NCI-H2107 (cell line): Measurements from ENCODE around the gene MROH8.
A peak's percentile ranks its signal among the peaks of the same experiment; 100 is the strongest.
"Not testable (repeated sequence)": the region's sequence is repeated elsewhere in the genome, so short reads cannot be mapped to it uniquely, and the experiment has no call there.

Experiments
- DNase-seq: peaks from one replicate; lab custom pipeline; 2025; lab: John Stamatoyannopoulos, UW

The MROH8 gene

GRCh38 chr20:37154684-37155298 is 24.6 kb downstream of the MROH8 start:
- no peak for DNase-seq

DNA sequence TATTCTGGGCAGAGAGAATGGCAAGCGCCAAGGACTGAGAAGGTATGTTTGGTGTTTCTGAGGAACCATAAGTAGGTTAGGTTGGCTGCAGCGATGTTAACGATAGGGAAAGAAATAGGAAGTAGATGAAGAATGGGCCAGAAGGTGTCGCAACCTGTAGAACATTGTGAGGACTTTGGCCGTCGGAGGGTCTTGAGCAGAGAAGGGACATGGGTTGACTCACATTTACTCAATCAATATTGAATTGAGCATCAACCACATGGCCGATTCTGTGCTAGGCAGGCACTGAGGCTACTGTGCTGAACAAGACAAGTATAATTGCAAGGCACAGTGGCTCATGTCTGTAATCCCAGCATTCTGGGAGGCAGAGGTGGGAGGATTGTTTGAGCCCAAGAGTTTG is 27.1 kb downstream of the MROH8 start:
- DNase-seq: no peak

GRCh38 chr20:37151529-37151928 is 27.8 kb downstream of the MROH8 start:
- no peak for DNase-seq

GRCh38 chr20:37150864-37151263 is 28.5 kb downstream of the MROH8 start:
- not testable (repeated sequence) for DNase-seq

DNA sequence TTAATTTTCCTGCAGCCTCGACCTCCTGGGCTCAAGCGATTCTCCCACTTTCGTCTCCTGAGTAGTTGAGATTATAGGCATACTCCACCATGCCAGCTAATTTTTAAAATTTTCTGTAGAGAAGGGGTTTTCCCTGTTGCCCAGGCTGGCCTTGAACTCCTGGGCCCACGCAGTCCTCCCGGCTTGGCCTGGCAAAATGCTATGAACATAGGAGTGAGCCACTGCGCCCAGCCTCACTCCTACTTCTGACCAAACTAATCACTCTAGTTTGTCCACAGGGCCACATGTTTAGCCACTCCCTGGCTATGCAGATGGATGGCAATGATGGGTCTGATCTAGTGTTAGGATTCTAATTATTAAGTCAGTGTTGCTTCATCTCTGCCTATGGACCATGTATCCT is 32.1 kb downstream of the MROH8 start:
- no peak for DNase-seq

DNA sequence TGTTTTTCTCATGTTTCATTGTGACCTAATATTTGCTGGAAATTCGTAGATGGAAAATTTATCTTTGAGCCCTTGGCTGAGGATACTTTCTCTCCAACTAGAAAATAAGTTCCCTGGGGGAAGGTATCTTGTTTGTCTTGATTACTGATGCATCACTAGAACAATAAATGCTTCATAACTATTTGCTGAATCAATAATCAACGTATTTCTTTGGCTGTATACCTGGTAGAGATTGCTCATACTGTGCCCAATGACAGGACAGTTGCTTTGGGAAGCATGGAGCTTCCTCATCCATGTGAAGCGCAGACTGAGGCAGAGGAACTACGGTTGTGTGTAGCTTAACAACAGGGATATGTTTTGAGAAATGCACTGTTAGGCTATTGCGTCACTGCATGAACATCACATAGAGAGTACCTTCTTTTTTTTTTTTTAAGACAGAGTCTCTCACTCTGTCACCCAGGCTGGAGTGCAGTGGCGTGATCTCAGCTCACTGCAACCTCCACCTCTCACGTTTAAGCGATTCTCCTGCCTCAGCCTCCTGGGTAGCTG is 34.4 kb downstream of the MROH8 start:
- DNase-seq: no peak

- DNase-seq: no peak
Measured at GRCh38 chr20:37142708-37143107, 36.6 kb downstream of the MROH8 start.

DNA sequence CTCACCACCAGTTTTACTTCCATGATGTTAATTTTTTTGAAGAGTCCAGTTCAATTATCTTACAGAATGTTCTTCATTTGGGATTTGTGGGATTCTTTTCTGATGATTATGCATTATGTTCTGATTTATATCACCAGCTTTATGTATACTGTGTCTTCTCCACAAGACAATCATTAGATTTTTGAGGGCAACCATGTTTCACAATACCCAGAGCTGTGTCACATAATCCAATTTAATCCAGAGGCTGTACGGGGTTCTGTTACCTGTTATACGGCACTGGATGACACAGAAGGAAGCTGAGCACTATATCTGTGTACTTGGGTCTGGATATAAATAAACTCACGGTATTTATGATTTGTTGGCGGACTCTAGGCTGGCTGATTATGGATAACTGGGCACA is 41.8 kb downstream of the MROH8 start:
- no peak for DNase-seq

DNA sequence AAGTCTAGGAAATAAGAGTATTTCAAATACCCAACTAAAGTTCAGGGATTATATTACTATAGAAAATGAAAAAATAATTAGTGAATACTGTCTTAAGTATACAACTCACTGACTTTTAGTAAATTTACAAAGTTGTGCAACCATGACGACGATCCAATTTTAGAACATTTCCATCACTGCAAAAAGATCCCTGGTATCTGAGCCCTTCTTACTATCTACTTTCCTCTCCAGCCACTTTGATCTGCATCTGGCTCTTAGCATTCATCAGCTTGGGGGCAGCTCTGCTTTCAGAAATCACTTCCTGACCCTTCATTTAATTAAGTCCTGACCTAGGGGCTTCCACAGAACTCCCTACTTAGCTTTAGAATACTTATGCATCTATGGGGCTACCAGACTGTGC is 45.4 kb downstream of the MROH8 start:
- DNase-seq: no peak

DNA sequence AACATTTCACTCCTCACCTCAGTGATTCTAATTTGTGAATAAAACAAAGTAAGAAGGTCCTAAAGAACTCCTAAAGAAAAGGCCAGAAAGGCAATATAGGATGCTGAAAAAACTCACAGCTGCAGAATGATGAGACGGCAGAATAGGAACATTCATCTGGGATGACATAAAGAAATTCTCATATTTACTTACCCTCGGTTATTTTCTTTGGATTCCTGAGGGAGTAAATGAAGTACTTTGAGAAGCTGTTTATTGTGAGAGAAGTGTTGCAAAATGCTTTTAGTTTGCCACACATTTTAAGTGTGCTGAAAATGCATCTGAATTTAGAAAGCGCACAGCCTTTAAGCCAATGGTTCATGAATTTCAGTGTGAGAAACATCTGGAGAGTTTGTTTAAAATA is 47.9 kb downstream of the MROH8 start:
- no peak for DNase-seq

GRCh38 chr20:37128803-37129202 is 50.5 kb downstream of the MROH8 start:
- no peak for DNase-seq

DNA sequence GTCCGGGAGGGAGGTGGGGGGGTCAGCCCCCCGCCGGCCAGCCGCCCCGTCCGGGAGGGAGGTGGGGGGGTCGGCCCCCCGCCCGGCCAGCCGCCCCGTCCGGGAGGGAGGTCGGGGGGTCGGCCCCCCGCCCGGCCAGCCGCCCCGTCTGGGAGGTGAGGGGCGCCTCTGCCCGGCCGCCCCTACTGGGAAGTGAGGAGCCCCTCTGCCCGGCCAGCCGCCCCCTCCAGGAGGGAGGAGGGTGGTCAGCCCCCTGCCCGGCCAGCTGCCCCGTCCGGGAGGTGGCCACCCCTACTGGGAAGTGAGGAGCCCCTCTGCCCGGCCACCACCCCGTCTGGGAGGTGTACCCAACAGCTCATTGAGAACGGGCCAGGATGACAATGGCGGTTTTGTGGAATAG is 53.1 kb downstream of the MROH8 start:
- not testable (repeated sequence) for DNase-seq

DNA sequence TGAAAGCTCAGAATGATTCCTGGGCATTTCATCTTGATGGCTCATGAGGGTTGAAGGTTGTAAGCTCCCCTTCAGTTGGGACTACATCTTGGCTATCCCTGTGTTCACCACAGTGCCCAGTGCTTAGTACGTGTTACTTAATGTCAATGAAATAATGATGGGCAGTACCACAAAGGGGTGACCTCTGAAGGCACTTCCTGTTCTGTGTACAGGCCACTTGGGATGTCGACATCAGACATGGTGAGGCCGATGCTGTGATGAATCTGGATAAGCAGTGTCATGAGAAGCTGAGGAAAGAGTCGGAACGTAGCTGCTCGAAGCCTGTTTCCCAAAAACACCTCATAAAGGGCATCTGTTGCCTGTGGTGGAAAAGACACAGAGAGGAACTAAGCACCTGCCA is 55.9 kb downstream of the MROH8 start:
- no peak for DNase-seq

- DNase-seq: no peak
Measured at GRCh38 chr20:37120497-37120896, 58.9 kb downstream of the MROH8 start.

- no peak for DNase-seq
Measured at GRCh38 chr20:37119356-37120036, 59.9 kb downstream of the MROH8 start.

- DNase-seq: no peak
Measured at GRCh38 chr20:37114012-37114411, 65.3 kb downstream of the MROH8 start.

GRCh38 chr20:37111926-37112455 is 67.4 kb downstream of the MROH8 start:
- DNase-seq: no peak

GRCh38 chr20:37108676-37109075 is 70.7 kb downstream of the MROH8 start:
- no peak for DNase-seq

DNA sequence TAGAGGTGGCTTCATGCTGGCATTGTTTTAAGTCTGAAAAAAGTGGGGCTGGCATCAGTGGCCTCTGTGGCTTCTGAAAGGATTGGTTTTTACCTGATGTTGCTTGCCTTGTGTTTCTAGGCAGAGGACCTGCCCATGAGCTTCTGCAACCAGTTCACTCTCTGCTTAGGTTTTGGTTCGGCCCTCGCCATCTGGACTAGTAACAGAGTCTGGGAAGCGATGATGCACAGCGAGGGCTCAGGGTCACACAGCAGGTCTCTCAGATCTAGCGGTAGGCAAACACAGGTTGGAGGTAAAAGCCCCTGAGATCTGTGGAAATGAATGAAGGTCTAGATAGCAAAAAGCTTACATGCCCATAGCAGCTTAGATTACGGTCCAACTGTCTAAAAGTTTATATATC is 76.8 kb downstream of the MROH8 start:
- no peak for DNase-seq

DNA sequence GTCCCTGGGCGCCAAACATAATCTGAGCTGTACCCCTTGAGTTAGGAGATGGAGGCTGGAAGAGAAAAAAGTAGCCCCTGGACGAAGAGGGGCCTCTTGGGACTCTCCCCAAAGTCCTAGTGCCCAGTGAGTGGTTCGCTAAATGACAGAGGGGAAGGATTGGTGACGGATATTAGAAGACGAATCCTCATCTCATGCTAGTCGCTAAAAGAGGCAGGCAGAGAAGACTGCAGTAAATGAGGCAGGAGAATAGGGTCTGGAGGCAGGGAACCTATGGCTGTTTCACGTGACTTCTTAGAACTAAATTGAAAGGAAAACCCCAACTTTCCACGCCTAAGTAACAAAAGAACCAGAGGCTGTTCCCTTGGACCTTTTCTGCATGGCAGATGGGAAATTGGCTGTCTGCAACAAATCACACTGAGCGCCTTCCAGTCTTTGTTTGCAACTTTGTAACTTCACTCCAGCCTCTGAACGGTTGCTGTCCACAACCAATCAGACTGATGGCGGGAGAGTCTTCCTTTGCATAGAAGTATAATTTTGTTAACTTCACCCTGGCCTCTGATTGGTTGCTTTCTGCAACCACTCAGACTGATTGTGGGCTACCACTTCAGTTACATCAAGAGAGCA is 82.8 kb downstream of the MROH8 start:
- DNase-seq: no peak

DNA sequence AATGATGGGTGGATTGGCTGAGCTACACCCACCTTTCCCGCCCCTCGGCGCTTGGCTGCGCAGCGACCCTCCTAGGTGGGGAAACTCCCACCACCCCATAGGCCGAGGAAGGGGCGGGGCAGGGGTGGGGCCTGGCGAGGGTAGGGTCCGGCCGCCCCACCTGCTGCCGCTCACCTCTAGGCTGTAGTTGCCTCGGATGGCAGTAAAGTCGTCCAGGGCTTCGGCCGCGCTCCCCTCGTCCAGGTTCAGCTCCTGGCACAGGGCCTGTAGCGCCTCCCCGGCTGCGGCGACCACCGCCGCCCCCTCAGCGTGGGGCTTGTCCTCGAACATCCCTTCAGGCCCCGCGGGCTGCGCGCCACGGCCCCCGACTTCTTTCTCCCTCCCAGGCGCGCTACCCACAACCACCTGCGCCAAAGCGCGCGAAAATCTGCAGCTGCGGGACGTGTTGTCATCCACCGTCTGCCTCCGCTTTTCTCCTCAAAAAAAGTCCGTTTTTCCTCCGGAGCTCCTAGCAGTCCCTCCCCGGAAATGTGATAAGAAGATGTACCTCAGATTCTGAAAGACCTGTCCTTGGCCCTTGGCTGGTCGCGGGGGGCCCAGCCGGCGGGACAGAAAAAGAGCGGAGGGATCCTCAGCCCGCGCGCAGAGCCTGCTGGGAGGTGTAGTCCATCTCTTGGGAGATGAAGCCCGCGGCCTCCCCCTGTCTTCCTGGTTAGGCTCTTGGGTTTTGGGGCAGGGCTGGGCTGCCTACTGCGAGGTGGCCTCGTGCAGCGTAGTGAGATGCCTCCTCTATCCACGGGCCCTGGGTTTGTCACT is 83.5 kb downstream of the MROH8 start, which contains the start of gene RBL1:
Gene RBL1 (minus strand): TSS at position 399 of the 816 bp plus-strand sequence. CDS start 69 bp downstream, at position 330.
- DNase-seq: peak; percentile 44

GRCh38 chr20:37095108-37095598 is 84.2 kb downstream of the MROH8 start:
- DNase-seq: no peak
